SU-DHL-6 (cell line): ENCODE results near the gene SGCE.

Source experiments
- H2AFZ ChIP-seq: fragments of 200-600 bp; sonication (generic); 2 replicates; pipeline ENCODE4 v1.6.1; 2014; ENCODE audit warnings: low read depth, mild to moderate bottlenecking, moderate library complexity, mixed read lengths, antibody characterized with exemption, low read length; ENCODE audit not compliant: severe bottlenecking
- H3F3A ChIP-seq: fragments of 200-600 bp; shearing (Covaris generic); 2 replicates; pipeline ENCODE4 v1.6.0; 2016; ENCODE audit warnings: antibody characterized with exemption, mild to moderate bottlenecking; ENCODE audit not compliant: insufficient read depth
- H3K27ac ChIP-seq: fragments of 200-600 bp; sonication (generic); 2 replicates; pipeline ENCODE4 v1.5.1; 2016; ENCODE audit warnings: low read depth, mild to moderate bottlenecking, low read length, moderate library complexity, mixed read lengths
- H3K27me3 ChIP-seq: fragments of 200-600 bp; sonication (generic), shearing (Covaris generic); 2 replicates; pipeline ENCODE4 v1.6.0; 2014; ENCODE audit warnings: mild to moderate bottlenecking, low read length
- H3K36me3 ChIP-seq: fragments of 200-600 bp; sonication (generic); 2 replicates; pipeline ENCODE4 v1.6.1; 2014; ENCODE audit warnings: mild to moderate bottlenecking, low read length, mixed read lengths
- H3K4me2 ChIP-seq: fragments of 300-600, 200-600 bp; shearing (Covaris generic), sonication (generic); 2 replicates; pipeline ENCODE4 v1.6.0; 2014; ENCODE audit warnings: low read length, low read depth, mild to moderate bottlenecking; ENCODE audit not compliant: poor library complexity, severe bottlenecking
- H3K4me3 ChIP-seq: fragments of 200-600 bp; sonication (generic); 2 replicates; pipeline ENCODE4 v1.5.1; 2014; ENCODE audit warnings: antibody characterized with exemption, low read length, mild to moderate bottlenecking, mixed read lengths; ENCODE audit not compliant: insufficient read depth, poor library complexity, severe bottlenecking
- H3K79me2 ChIP-seq: fragments of 200-600 bp; sonication (generic); 2 replicates; pipeline ENCODE4 v1.6.1; 2014; ENCODE audit warnings: mild to moderate bottlenecking, low read length, moderate library complexity; ENCODE audit not compliant: insufficient read depth
- H3K9ac ChIP-seq: fragments of 200-600 bp; sonication (generic); 2 replicates; pipeline ENCODE4 v1.7.0; 2014; ENCODE audit warnings: mild to moderate bottlenecking, low read length
- H3K9me2 ChIP-seq: fragments of 200-600 bp; sonication (generic); replicated peaks from 2 replicates; pipeline ENCODE4 v1.6.1; 2014; ENCODE audit warnings: low read length; ENCODE audit not compliant: insufficient read depth
- H3K9me3 ChIP-seq: fragments of 200-600 bp; sonication (generic); 2 replicates; pipeline ENCODE4 v1.6.1; 2014; ENCODE audit warnings: low read length, mixed read lengths; ENCODE audit not compliant: insufficient read depth
- H4K20me1 ChIP-seq: fragments of 200-600 bp; sonication (generic); 2 replicates; pipeline ENCODE4 v1.6.1; 2014; ENCODE audit warnings: low read depth, mild to moderate bottlenecking, antibody characterized with exemption, low read length, moderate library complexity, mixed read lengths
- EZH2phosphoT487 ChIP-seq: fragments of 200-600 bp; sonication (generic), shearing (Covaris generic); conservative IDR thresholded peaks from 2 replicates; pipeline ENCODE4 v1.6.1; 2018; ENCODE audit warnings: mild to moderate bottlenecking, antibody characterized with exemption, low read length, moderate library complexity, mixed read lengths
- TF ChIP-seq, protein P1 (sequence below): fragments of 200-600 bp; sonication (generic); IDR thresholded peaks from one replicate; pipeline ENCODE4 v1.5.1; 2017; ENCODE audit warnings: antibody characterized with exemption, mild to moderate bottlenecking, low read length, moderate library complexity; ENCODE audit not compliant: insufficient read depth, poor library complexity, severe bottlenecking

SGCE gene

DNA sequence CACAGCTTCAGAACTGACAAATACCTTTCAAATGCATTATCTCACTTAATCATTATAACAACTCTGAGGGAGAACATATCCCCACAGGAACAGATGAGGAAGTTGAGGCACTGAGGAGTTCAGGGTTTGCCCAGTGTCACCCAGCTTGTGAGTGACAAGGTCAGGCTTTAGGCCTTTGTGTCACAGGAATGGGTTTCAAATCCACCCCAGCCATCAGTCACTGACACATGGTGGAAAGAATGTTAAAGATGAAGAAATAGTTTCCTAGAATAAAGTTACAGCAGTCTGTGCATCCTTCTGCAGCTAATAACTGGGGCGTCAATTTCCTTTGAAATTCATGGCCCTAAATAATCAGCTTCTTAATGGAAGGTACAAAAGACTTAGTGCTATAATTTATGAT lies 37.8 kb downstream of the SGCE start:
- H3K79me2 ChIP-seq, result no peaks in the 10 kb centered on the region
- H3K27ac ChIP-seq, result no peak overlapping the region
- no peak overlapping the region for H3K4me3 ChIP-seq
- no peaks in the 10 kb centered on the region for H3K27me3 ChIP-seq
- H3K9ac ChIP-seq, result no peak overlapping the region
- H3K4me2 ChIP-seq, result no peak overlapping the region
- H3K9me2 ChIP-seq, result no peaks in the 10 kb centered on the region
- TF ChIP-seq, protein P1, sequence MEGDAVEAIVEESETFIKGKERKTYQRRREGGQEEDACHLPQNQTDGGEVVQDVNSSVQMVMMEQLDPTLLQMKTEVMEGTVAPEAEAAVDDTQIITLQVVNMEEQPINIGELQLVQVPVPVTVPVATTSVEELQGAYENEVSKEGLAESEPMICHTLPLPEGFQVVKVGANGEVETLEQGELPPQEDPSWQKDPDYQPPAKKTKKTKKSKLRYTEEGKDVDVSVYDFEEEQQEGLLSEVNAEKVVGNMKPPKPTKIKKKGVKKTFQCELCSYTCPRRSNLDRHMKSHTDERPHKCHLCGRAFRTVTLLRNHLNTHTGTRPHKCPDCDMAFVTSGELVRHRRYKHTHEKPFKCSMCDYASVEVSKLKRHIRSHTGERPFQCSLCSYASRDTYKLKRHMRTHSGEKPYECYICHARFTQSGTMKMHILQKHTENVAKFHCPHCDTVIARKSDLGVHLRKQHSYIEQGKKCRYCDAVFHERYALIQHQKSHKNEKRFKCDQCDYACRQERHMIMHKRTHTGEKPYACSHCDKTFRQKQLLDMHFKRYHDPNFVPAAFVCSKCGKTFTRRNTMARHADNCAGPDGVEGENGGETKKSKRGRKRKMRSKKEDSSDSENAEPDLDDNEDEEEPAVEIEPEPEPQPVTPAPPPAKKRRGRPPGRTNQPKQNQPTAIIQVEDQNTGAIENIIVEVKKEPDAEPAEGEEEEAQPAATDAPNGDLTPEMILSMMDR, result no peak
- TF ChIP-seq EZH2phosphoT487, result no peak
- H4K20me1 ChIP-seq, result no peaks in the 10 kb centered on the region
- H3K36me3 ChIP-seq, result 0 out of 2 replicates have a peak, but pooled peaks cover 9% of the 10 kb centered on the region
- H2AFZ ChIP-seq, result no peak overlapping the region
- H3F3A ChIP-seq, result peaks cover 5% of the 10 kb centered on the region; the same call in 1 of the 2 replicates
- H3K9me3 ChIP-seq, result no peaks in the 10 kb centered on the region

DNA sequence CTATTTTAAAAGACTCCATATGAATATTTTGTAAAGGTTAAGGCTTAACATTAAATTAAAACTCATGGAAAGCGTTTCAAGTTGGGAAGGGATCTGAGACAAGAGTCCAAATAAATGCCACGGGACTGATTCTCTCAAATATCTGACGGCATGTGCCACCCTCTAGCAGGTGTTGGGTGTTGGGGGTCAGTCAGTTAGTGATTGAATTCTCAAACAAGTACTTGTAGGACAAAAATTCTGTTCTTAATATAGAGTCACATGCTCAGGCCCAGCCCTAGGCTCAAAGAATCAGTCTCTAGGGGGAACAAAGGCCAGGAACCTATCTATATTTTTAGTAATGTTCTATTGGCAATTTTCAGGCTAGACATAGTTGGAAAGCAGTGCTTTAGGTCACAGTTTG lies 39.1 kb downstream of the SGCE start:
- Histone ChIP-seq H3K4me3 (no peak overlapping the region), H3K4me2 (no peak overlapping the region), H3K36me3 (peaks cover 14% of the 10 kb centered on the region; the same call in 1 of the 2 replicates), H4K20me1 (no peaks in the 10 kb centered on the region), H3K9me2 (no peaks in the 10 kb centered on the region), H3K9me3 (no peaks in the 10 kb centered on the region), H3K79me2 (no peaks in the 10 kb centered on the region), H2AFZ (no peak overlapping the region), H3K27ac (no peak overlapping the region), H3K9ac (no peak overlapping the region), H3F3A (peaks cover 5% of the 10 kb centered on the region; the same call in 1 of the 2 replicates), H3K27me3 (no peaks in the 10 kb centered on the region)
- TF ChIP-seq, protein P1, result no peak
- TF ChIP-seq EZH2phosphoT487, result no peak

DNA sequence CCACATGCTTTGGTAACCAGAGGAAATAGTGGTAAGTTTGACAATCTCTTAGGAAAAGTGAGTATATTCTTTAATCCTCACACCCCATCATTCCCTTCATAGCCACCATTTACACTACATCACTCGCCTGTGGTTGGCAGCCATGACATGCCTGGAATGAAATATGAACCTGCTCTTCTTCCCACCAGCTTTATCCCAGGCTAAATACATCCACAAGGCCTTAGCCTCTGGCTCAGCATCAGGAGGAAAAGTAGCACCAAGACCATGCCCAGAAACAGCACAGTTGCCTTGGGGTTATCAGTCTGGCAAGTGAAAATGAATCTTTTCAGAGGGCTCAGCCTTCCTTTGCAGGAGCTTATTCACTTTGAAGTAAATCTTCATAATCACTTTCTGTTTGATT lies 40.3 kb downstream of the SGCE start:
- H3K9me3 ChIP-seq, result no peaks in the 10 kb centered on the region

More for the DNA sequence above, 40.3 kb downstream of the SGCE start:
- no peak for TF ChIP-seq EZH2phosphoT487
- TF ChIP-seq, protein P1, result no peak
- peaks cover 5% of the 10 kb centered on the region; the same call in 1 of the 2 replicates for H3F3A ChIP-seq
- H4K20me1 ChIP-seq, result no peaks in the 10 kb centered on the region
- peaks cover 14% of the 10 kb centered on the region; the same call in 1 of the 2 replicates for H3K36me3 ChIP-seq
- no peak overlapping the region for H3K27ac ChIP-seq
- no peak overlapping the region for H3K4me3 ChIP-seq
- no peak overlapping the region for H3K4me2 ChIP-seq
- no peaks in the 10 kb centered on the region for H3K9me2 ChIP-seq
- no peak overlapping the region for H2AFZ ChIP-seq
- H3K79me2 ChIP-seq, result no peaks in the 10 kb centered on the region
- H3K9ac ChIP-seq, result no peak overlapping the region
- no peaks in the 10 kb centered on the region for H3K27me3 ChIP-seq
